HG02678 (cell line): ENCODE measurements around the gene KCNJ8.
"Not testable (repeated sequence)": the region's sequence is repeated elsewhere in the genome, so short reads cannot be mapped to it uniquely, and the experiment has no call there.

Experiments
- ATAC-seq: cut with Tn5 transposase; IDR thresholded peaks from one replicate; pipeline ENCODE4 v1.9.1; 2021; ENCODE audit warnings: mild to moderate bottlenecking, moderate library complexity; ENCODE audit not compliant: unreplicated experiment

KCNJ8 gene

GRCh38 chr12:21774358-21775132 is at the start of gene KCNJ8:
TSS of gene KCNJ8 (minus strand) at chr12:21774706. CDS start at chr12:21773616, 1,090 bp downstream.
- no peak for ATAC-seq

- ATAC-seq = no peak
These were observed 49.1 kb upstream of the KCNJ8 start for GRCh38 chr12:21823581-21823980.

- ATAC-seq = no peak
These were observed 45.2 kb upstream of the KCNJ8 start for GRCh38 chr12:21819678-21820077.

GRCh38 chr12:21819236-21819635 is 44.7 kb upstream of the KCNJ8 start:
- no peak for ATAC-seq

GRCh38 chr12:21818627-21819026 is 44.1 kb upstream of the KCNJ8 start:
- no peak for ATAC-seq

GRCh38 chr12:21815306-21816062 is 41.0 kb upstream of the KCNJ8 start:
- no peak for ATAC-seq

- ATAC-seq = no peak
These were observed 40.3 kb upstream of the KCNJ8 start for GRCh38 chr12:21814814-21815213.

- ATAC-seq = no peak
These were observed 39.8 kb upstream of the KCNJ8 start for GRCh38 chr12:21814327-21814726.

- ATAC-seq = no peak
These were observed 39.2 kb upstream of the KCNJ8 start for GRCh38 chr12:21813751-21814150.

GRCh38 chr12:21813125-21813524 is 38.6 kb upstream of the KCNJ8 start:
- no peak for ATAC-seq

GRCh38 chr12:21812340-21812739 is 37.8 kb upstream of the KCNJ8 start:
- ATAC-seq = not testable (repeated sequence)

GRCh38 chr12:21809100-21809499 is 34.6 kb upstream of the KCNJ8 start:
- no peak for ATAC-seq

GRCh38 chr12:21806255-21806654 is 31.7 kb upstream of the KCNJ8 start:
- ATAC-seq = no peak

GRCh38 chr12:21801522-21802288 is 27.2 kb upstream of the KCNJ8 start:
- ATAC-seq = no peak

- ATAC-seq = no peak
These were observed 25.5 kb upstream of the KCNJ8 start for GRCh38 chr12:21800011-21800410.

GRCh38 chr12:21797539-21797938 is 23.0 kb upstream of the KCNJ8 start:
- ATAC-seq = no peak

- no peak for ATAC-seq
These were observed 21.3 kb upstream of the KCNJ8 start for GRCh38 chr12:21795648-21796328.

GRCh38 chr12:21794807-21795595 is 20.5 kb upstream of the KCNJ8 start:
- ATAC-seq = not testable (repeated sequence)

- ATAC-seq = not testable (repeated sequence)
These were observed 15.2 kb upstream of the KCNJ8 start for GRCh38 chr12:21789687-21790086.
